Left forelimb (tissue), 1 donor: ENCODE results near the gene UNC5C.

Experiments used
- DNase-seq: peaks from one replicate; pipeline ENCODE4 v3.0.0-alpha.2; 2018; ENCODE audit warnings: low spot score

The UNC5C gene

DNA sequence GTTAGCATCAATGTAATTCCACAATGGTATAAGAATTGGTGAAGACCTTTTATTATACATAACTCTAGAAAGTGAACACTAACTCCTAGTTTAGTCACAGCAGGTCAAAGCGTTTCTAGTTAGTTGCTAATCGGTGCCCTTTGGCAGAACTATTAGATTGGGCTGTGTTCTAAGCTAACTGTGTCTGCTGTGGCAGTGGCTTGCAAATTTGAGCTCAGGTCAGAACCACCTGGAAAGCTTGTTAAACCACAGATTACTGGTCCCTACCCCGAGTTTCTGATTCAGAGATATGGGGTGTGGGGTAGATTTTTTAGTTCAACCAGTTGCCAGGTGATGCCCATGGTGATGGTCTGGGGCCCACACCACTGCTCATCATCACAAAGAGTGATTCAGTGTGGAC, 332.1 kb downstream of the UNC5C start:
- no peak for DNase-seq

GRCh38 chr4:95215991-95216605, 332.7 kb downstream of the UNC5C start:
- no peak for DNase-seq

DNA sequence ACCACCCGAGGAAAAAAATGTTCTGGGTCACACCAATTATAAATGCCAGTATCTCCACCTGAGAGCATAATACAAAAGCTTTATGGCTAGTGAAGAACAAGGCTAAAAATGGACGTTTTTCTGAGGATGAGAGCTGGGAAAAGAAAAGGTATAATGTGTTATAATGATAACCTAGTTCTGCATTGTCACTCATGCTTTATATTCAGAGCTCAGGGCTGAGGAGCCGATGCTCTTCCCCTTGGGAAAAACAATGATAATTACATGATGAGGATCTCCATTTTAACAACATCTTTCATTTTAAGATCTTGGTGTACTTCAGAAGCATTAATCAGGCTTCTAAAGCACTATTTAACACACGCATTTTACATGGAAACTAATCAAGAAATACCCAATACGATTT, 333.7 kb downstream of the UNC5C start:
- no peak for DNase-seq

- no peak for DNase-seq
Measured at GRCh38 chr4:95214408-95214807, 334.4 kb downstream of the UNC5C start.

- DNase-seq = no peak
Measured at GRCh38 chr4:95213366-95213765, 335.4 kb downstream of the UNC5C start.

- no peak for DNase-seq
Measured at GRCh38 chr4:95212692-95213091, 336.1 kb downstream of the UNC5C start.

DNA sequence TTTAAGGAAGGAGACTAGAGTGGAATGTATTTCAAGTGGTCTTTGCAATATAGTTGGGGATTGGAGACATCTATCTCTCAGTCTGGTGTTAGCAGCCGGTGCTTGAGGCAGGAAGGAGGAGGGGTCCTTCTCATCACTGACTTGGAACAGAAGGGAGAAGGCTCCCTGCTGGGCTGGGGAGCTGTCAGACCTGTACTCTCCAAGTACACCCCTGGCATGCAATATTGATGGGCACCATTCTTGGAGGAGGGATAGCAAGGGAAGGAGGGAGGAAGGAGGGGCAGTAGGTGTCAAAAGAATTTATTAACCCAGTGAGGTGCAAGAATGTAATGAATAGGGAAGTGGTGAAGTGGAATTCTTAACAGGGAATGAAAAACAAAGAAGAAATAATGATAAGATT, 338.8 kb downstream of the UNC5C start:
- no peak for DNase-seq

DNA sequence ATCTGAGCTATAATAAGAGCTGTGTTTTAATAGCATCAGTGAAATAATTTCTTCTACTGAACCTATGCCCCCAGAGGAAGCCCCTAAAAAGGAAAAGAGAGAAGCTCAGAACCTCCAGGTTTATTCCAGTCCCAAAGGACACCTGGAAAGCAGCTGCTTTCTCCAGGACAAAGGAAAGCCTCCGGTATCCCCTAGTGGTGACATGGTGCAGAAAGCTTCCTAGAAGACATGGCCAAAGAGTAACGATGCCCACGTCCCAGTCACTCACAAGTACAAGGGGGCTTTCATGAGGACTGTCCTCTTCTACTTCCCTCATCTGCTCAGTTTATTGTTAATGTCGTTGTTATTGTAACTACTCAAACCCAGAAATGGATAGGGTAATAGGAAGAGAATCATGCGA, 343.9 kb downstream of the UNC5C start:
- DNase-seq = no peak

DNA sequence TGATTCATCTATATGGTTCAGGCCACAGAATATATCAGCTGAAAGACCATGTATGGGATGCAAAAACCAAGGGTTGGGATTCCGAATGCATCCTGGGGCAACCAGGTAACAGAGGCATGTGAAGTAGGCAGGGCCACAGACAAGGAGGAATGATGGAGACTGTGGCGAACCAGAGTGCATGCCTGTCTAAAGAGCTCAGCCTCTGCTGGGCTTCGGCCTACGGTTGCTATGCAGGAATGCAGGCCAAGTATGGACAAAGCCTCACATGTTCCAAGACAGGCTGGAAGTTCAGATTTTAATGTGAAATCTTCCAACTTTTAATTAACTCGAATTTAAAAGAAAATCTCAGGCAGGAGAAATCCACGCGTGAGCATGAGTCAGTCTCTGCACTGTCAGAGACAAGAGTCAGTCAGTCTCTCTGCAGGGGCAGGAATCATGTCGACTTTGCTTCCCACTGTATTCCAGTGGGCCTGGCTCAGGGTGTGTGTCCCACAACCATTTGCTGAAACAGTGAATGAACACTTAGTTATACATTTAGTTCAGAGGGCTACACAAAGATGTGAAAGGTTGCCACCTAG, 344.4 kb downstream of the UNC5C start:
- DNase-seq = no peak

DNA sequence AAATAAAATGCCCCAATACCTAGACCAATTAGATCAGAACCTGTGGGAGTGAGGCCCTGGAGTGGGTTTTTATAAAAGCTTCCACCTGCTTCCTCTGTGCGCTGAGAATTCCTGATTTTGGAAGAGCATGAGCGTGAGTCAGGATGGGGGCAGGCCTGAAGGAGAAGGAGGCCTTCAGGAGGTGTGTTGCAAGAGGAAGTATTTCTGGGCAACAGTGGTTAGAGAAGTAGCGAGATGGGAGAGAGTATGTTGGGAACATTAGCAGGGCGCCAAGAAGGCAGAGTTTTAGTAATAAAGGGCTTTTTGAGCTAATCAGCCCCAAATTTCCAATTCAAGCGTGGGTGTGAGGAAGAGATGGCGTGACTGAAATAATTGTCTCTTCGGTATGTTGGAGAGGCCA, 349.8 kb downstream of the UNC5C start:
- no peak for DNase-seq

GRCh38 chr4:95197353-95197752, 351.4 kb downstream of the UNC5C start:
- DNase-seq = no peak

DNA sequence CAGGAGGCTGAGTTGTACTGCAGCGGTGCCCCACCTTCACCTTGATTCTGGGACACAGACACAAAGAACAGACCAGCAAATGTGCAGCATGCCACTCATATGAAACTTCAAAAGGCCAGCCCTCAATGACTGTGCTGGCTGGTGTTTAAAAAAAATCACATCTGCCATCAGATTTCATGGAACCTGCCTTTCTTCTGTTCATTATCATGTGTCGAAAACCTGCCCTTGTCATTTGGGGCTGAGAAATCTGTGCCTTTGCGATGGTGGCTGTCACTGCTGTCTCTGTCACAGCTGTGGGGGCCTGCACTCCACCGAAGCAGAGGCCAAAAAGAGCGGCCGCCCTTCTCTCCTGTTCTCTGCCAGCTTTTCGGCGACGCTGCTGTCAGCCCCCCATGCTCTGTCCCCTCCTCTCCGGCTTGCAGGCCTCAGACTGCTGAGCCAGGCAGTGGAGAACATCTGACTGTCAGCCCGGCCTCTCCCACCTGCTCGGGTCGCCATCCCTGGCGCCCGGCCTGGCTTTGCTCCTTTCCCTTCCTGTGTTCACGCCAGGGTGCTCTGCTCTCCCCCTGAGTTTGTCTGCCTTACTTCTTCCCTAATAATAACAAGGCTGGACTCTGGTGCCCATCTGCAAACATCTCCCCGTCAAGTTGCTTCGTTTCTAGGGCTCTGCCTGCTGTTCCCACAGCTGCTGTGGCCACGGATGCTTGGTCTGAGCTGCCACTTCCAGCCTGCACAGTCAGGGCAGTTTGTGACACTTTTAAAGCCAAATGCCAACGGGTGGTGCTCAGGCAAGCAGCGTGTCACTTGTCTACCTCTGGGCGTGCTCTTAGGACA, 355.2 kb downstream of the UNC5C start:
- no peak for DNase-seq

GRCh38 chr4:95191537-95191936, 357.2 kb downstream of the UNC5C start:
- no peak for DNase-seq

DNA sequence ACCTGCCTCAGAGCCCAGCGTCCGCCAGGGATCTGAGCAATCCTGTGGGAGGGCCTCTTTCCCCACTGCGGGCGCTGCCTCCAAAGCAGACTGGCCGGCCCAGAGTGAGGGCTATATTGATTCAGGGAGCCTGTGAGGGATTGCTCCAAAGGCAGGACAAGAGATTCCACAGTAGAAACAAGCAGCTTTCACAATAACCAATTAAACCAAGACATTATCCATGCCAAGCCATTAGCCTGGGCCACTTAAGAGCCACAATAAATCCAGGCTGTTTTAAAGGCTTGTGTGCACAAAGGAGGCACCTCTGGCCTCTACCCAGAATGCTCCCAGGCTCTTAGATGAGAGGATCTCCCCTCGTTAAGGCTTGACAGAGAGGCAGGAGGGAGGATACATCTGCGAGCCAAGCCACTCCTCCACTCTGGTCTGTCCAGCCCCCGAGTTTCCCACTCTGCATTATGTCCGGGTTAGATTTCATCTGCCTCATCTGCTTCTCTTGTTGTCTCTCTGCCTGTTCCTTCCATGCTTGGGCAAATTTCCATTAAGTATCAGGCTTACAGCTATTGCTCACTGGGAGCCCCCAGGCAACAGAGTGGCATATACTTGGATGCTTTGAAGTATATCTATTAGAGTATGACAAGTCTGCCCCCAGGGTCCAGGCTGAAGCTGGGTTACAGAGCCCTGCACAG, 357.9 kb downstream of the UNC5C start:
- no peak for DNase-seq

GRCh38 chr4:95188701-95189370, 359.9 kb downstream of the UNC5C start:
- no peak for DNase-seq

DNA sequence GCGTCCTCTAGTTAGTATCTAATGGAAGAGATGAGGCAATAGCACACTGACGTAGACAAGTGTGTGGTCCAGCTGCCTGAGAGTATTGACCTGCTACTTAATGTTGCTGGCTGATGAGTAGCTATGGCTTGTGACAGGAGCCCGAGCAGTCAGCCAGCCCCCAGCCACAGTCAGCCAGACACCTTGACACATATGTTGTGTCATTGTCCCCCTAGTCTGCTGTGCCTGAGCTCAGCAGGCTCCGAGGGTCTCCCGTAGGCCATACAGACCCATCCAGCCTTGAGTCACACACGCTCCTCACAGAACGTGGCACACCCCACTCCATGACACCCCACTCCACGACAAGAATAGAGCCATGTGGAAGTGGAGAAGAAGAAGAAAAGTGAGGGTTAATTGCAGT, 362.1 kb downstream of the UNC5C start:
- DNase-seq = no peak

DNA sequence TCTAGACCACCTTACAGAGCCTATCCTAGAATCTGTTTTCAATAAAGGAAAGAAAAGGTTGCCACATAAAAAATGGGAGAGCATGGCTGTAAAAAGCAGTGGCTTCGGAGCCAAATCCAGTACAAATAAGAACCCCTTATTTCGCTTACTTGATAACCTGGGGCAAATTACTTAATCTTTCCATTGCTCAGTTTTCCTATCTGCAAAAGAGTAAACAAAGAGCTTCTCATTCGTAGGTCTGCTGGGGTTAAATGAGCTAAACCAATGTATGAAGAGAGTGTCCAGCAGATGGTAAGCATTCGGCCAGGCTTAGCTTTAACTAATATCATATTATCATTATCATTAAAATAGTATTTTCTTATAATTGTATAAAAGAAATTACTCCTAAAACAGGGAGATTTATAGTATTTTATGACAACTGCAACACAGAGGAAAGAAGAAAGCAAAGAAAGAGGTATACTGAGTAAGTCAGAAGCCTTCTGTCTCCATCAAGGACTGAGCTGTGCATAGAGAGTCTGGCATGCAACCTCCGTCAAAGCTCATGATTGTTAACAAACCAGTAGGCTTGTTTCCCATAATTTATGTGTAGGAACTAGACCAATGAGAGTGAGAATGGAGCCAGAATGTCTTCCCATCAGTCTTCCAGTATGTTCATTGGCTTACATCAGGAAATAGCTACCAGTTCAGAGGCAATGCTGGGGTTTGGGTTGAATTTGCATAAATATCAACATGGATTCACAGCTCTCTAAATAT, 364.9 kb downstream of the UNC5C start:
- DNase-seq = no peak

- no peak for DNase-seq
Measured at GRCh38 chr4:95181996-95182306, 366.8 kb downstream of the UNC5C start.

- DNase-seq = no peak
Measured at GRCh38 chr4:95181243-95181995, 367.4 kb downstream of the UNC5C start.

DNA sequence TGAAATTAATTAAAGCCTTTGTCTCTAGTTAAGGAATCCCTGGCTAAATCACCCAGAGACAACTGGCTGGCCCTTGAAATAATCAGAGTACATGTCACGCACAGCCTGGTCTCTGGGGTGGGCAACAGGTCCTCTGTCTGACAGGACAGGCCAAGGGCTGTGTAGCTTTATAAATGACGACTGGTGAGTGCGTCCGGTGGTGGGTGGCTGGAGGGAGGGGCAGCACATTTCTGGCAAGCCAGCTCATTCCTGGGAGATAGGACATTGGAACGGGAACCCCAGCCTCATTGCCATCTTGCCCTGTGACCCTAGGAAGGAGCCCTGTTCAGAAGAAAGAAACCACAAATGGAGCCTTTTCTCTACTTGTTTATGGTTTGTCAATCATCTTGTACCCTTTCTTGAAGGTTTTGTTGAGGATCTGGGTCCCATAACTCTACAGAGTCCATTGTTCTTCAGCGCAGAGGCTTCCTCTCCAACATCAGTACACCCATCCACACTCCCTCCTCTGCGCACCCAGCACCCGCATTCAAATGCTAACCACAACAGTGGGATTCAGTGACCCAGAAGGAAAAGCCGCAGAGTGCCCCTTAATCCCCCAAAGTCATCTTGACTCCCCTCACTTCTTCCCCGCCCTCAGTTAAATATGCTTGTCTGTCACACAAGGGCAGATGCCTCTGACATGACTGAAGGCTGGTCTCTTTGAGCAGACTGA, 368.1 kb downstream of the UNC5C start:
- no peak for DNase-seq
